WERI-Rb-1 (cell line): ENCODE results near the gene JPH2.
"Not testable (repeated sequence)": the region's sequence is repeated elsewhere in the genome, so short reads cannot be mapped to it uniquely, and the experiment has no call there.

Source experiments
- DNase-seq: peaks from one replicate; pipeline ENCODE4 v3.0.0-alpha.2; 2020
- H3K27ac ChIP-seq: fragments of 250-450 bp; sonication (Bioruptor Pico); 2 replicates; pipeline ENCODE4 v1.5.1; 2020; ENCODE audit warnings: mild to moderate bottlenecking, moderate library complexity
- H3K27me3 ChIP-seq: fragments of 250-450 bp; sonication (Bioruptor Pico); 2 replicates; pipeline ENCODE4 v1.5.1; 2021; ENCODE audit warnings: mild to moderate bottlenecking, low read depth, moderate library complexity; ENCODE audit not compliant: insufficient read depth, severe bottlenecking
- H3K36me3 ChIP-seq: fragments of 250-450 bp; sonication (Bioruptor Pico); 2 replicates; pipeline ENCODE4 v1.5.1; 2020; ENCODE audit warnings: mild to moderate bottlenecking, moderate library complexity
- H3K4me3 ChIP-seq: 2 replicates; pipeline ENCODE4 v1.5.1; 2011; ENCODE audit warnings: low read depth, mild to moderate bottlenecking, control low read depth, low read length
- H3K9me3 ChIP-seq: fragments of 250-450 bp; sonication (Bioruptor Pico); 2 replicates; pipeline ENCODE4 v1.5.1; 2021; ENCODE audit warnings: mild to moderate bottlenecking, moderate library complexity; ENCODE audit not compliant: severe bottlenecking
- CTCF ChIP-seq: IDR thresholded peaks from 2 replicates; pipeline ENCODE4 v1.5.1; 2011; ENCODE audit warnings: low read depth, mild to moderate bottlenecking, control low read depth, inconsistent platforms, low read length

JPH2 gene

GRCh38 chr20:44190197-44190852, 3.3 kb upstream of the JPH2 start:
- DNase-seq, result peak; percentile 48
- not testable (repeated sequence) for H3K4me3 ChIP-seq, H3K36me3 ChIP-seq, H3K27me3 ChIP-seq, H3K9me3 ChIP-seq, H3K27ac ChIP-seq
- TF ChIP-seq CTCF, result peak; percentile 67

- H3K9me3 ChIP-seq, result no peaks in the 10 kb centered on the region
- no peak for TF ChIP-seq CTCF
- no peak for DNase-seq
- no peaks in the 10 kb centered on the region for H3K27me3 ChIP-seq
- no peaks in the 10 kb centered on the region for H3K36me3 ChIP-seq
- H3K27ac ChIP-seq, result no peak overlapping the region
- H3K4me3 ChIP-seq, result no peak overlapping the region
These were observed 1.8 kb upstream of the JPH2 start for GRCh38 chr20:44188752-44189151.

- no peak for DNase-seq
- Histone ChIP-seq H3K4me3 (no peak overlapping the region), H3K27ac (no peak overlapping the region)
These were observed 1.1 kb upstream of the JPH2 start for GRCh38 chr20:44187772-44188709.

GRCh38 chr20:44186674-44187053, 324 bp downstream of the JPH2 start:
- H3K9me3 ChIP-seq, result no peaks in the 10 kb centered on the region
- peak overlapping the region; percentile 37 for H3K4me3 ChIP-seq
- H3K27me3 ChIP-seq, result no peaks in the 10 kb centered on the region
- TF ChIP-seq CTCF, result no peak
- DNase-seq, result no peak
- no peaks in the 10 kb centered on the region for H3K36me3 ChIP-seq
- H3K27ac ChIP-seq, result no peak overlapping the region

More at GRCh38 chr20:44187772-44188709, 1.1 kb upstream of the JPH2 start:
- Histone ChIP-seq H3K36me3 (no peaks in the 10 kb centered on the region), H3K9me3 (no peaks in the 10 kb centered on the region), H3K27me3 (no peaks in the 10 kb centered on the region)
- TF ChIP-seq CTCF, result no peak

- DNase-seq, result no peak
- Histone ChIP-seq H3K4me3 (no peak overlapping the region), H3K27me3 (no peaks in the 10 kb centered on the region)
These were observed 787 bp downstream of the JPH2 start for GRCh38 chr20:44186201-44186600.

More at GRCh38 chr20:44186201-44186600, 787 bp downstream of the JPH2 start:
- Histone ChIP-seq H3K9me3 (no peaks in the 10 kb centered on the region), H3K27ac (no peak overlapping the region), H3K36me3 (no peaks in the 10 kb centered on the region)
- no peak for TF ChIP-seq CTCF
